GM10248 (cell line): Measurements from ENCODE around the gene DUOXA1.
A peak's percentile ranks its signal among the peaks of the same experiment; 100 is the strongest.

Source experiments
- CTCF ChIA-PET: fragments of 300-600 bp; sonication (Branson Sonifier 250); formaldehyde crosslinking; extraction: SDS; loops from one replicate; lab custom pipeline; 2021; ENCODE audit warnings: antibody characterized with exemption; lab: Yijun Ruan, JAX
- POLR2A ChIA-PET: fragments of 350-650 bp; sonication (Branson Sonifier 250); formaldehyde crosslinking; extraction: SDS; loops from one replicate; lab custom pipeline; 2020; ENCODE audit warnings: antibody characterized with exemption; lab: Yijun Ruan, JAX
- DNase-seq: peaks from one replicate; pipeline ENCODE4 v3.0.0; 2012; ENCODE audit errors: extremely low spot score
- TF ChIP-seq, protein P1 (sequence below): IDR thresholded peaks from 2 replicates; pipeline ENCODE4 v1.5.1; 2012; ENCODE audit warnings: mild to moderate bottlenecking, low read depth; ENCODE audit errors: extremely low read depth, missing control alignments, control extremely low read depth

DUOXA1 gene

DNA sequence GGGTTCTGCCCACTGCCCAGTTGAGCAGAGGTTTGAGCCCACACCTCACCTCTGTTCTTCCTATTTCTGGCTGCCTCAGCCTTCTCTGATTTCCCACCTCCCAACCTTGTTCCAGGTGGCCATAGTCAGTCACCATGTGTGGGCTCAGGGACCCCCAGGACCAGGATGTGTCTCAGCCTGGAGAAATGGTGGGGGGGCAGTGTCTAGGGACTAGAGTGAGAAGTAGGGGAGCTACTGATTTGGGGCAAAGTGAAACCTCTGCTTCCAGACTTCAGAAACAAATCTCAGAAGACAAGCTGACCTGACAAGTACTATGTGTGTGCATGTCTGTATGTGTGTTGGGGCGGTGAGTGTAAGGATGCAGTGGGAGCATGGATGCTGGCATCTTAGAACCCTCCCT lies 35.2 kb upstream of the DUOXA1 start:
- ChIA-PET CTCF (interaction anchor here (0.6 to 17.2 kb wide), 11 partner anchors 11 to 292 kb away, joined by 3 to 234 read pairs (median 19); a partner anchor contains a TSS), POLR2A (no interaction called here)
- DNase-seq = no peak
- TF ChIP-seq, protein P1, sequence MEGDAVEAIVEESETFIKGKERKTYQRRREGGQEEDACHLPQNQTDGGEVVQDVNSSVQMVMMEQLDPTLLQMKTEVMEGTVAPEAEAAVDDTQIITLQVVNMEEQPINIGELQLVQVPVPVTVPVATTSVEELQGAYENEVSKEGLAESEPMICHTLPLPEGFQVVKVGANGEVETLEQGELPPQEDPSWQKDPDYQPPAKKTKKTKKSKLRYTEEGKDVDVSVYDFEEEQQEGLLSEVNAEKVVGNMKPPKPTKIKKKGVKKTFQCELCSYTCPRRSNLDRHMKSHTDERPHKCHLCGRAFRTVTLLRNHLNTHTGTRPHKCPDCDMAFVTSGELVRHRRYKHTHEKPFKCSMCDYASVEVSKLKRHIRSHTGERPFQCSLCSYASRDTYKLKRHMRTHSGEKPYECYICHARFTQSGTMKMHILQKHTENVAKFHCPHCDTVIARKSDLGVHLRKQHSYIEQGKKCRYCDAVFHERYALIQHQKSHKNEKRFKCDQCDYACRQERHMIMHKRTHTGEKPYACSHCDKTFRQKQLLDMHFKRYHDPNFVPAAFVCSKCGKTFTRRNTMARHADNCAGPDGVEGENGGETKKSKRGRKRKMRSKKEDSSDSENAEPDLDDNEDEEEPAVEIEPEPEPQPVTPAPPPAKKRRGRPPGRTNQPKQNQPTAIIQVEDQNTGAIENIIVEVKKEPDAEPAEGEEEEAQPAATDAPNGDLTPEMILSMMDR = no peak

DNA sequence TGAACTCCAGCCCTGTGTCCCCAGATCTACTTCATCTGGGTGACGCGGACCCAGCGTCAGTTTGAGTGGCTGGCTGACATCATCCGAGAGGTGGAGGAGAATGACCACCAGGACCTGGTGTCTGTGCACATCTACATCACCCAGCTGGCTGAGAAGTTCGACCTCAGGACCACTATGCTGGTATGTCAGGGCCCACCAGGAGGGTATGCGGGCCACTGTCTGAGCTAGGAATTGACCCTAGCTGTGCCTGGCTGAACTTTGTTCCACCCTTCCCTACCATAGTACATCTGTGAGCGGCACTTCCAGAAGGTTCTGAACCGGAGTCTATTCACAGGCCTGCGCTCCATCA lies 33.8 kb upstream of the DUOXA1 start:
- ChIA-PET CTCF (interaction anchor here (0.6 to 17.2 kb wide), 40 partner anchors 8 to 294 kb away, joined by 3 to 234 read pairs (median 8); a partner anchor contains a TSS), POLR2A (interaction anchor here (1.1 to 1.5 kb wide), 3 partner anchors 24 to 238 kb away, joined by 3 to 11 read pairs (median 3); partner anchors contain the start of gene SHF)
- no peak for DNase-seq
- TF ChIP-seq, protein P1 = no peak

DNA sequence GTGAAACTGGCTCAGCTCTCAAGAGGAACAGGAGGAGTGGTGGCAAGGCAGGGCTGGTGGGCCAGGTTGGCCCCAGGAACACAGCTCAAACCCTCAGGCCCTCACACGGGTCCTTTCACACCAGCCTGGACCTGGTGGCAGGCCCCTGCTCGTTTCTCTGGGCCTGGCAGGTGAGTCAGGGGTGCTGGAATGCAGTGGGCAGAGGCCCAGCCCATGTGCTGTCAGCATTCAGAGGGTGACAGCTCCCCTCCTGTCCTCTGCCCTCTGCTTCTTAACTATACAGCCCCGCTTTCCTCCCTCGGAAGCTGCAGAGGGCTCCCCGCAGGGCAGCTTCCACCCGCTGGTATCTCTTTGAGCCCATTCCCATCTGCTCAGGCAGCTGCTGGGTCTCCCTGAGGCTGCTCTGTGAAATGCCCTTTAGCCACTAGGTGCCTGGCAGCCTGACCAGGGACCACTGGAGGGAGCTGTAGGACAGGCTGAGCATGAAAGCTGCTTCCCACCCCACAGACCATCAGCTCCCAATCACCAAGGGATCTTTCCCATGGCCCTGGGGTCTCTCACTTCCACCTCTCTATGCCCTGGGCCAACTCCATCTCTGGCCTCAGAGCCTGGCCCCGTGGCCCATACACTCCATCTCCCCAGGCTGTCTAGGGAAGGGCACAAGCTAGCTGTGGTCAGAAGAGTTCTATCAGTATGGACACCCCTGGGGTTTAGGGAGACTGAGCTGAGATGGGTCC lies 33.3 kb upstream of the DUOXA1 start:
- DNase-seq = peak; percentile 87
- ChIA-PET CTCF (interaction anchor here (0.6 to 17.2 kb wide), 40 partner anchors 9 to 294 kb away, joined by 3 to 234 read pairs (median 8); a partner anchor contains a TSS), POLR2A (interaction anchor here (0.6 to 1.5 kb wide), 4 partner anchors 25 to 297 kb away, joined by 3 to 11 read pairs (median 3); partner anchors contain the start of gene SHF)
- TF ChIP-seq, protein P1 = peak; percentile 98

DNA sequence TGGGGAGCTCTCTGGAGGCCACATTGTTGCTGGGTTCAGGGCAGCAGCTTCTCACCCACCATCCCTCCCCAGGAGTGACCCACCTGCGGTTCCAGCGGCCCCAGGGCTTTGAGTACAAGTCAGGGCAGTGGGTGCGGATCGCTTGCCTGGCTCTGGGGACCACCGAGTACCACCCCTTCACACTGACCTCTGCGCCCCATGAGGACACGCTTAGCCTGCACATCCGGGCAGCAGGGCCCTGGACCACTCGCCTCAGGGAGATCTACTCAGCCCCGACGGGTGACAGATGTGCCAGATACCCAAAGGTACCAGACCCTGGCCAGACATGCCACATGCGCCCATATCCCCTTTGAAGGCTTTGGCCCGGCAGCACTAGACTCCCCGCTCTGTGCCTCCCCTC lies 32.0 kb upstream of the DUOXA1 start:
- ChIA-PET POLR2A (interaction anchor here (0.7 kb wide), 2 partner anchors 210 to 434 kb away, joined by 3 to 6 read pairs; no protein-coding TSS in a partner anchor), CTCF (interaction anchor here (0.8 to 17.2 kb wide), 14 partner anchors 12 to 296 kb away, joined by 3 to 234 read pairs (median 5); no protein-coding TSS in a partner anchor)
- TF ChIP-seq, protein P1 = no peak
- no peak for DNase-seq

DNA sequence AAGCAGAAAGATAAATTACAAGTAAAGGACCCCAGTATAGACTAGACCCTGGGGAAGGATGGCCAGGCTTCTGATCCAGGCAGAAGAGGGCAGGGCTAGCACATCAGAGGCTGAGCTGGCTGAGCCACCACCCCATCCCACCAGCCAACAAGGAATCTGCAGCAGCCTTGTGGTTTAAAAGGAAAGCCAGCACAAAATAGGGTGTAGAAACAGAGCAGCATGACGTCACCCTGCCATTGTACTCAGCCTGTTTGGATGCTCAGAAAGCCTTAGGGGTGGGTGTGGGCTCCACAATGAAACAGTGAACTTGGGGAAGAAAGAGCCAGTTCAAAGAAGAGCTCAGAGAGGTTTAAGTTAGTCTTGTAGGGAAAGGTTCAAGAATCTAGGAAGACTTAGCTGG lies 28.3 kb upstream of the DUOXA1 start:
- ChIA-PET CTCF (interaction anchor here (0.7 to 17.2 kb wide), 7 partner anchors 11 to 300 kb away, joined by 3 to 234 read pairs (median 4); no protein-coding TSS in a partner anchor), POLR2A (no interaction called here)
- no peak for DNase-seq
- TF ChIP-seq, protein P1 = no peak

DNA sequence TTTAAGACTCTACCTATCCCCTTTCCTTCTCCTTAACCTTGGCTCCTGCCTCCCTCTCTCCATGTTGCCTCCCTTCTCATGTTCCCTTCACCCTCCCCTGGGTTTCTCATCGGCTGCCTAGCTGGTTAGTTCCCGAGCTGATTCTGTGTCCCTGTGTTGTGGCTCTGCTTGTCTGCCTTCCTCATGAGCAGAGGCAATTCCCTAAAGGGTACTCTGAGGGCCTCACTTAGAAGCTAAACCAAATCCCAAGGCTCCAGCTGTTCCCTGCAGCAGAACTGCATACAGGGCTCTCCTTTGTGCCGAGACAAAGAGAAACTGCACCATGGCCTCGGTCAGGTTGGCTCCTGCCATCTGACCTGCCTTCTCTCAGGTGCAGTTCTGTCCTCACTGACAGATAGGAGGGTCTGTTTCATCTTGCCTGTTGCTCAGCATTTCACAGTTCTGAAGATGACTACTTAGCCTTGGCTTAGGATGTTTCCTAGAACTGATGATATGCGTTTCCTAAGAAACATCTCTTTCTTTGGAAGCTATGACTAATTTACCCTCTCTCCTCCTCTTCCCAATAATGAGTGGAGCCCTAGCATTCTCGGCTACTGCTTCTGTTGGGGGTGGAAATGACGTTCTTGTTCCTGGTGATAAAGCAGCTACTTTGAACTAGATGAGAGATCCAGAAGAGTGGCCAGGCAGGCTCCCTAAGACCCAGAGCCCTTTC lies 27.2 kb upstream of the DUOXA1 start:
- DNase-seq = no peak
- ChIA-PET CTCF (interaction anchor here (1.5 to 17.2 kb wide), 6 partner anchors 13 to 300 kb away, joined by 4 to 234 read pairs (median 8); no protein-coding TSS in a partner anchor), POLR2A (no interaction called here)
- TF ChIP-seq, protein P1 = no peak
